Ureter (tissue), 1 donor: ENCODE data around the gene SPDYC. TPM values are rescaled to one million over a fixed set of nuclear protein-coding genes. Genes with fewer than 3 reads are reported as not detected.
A peak's percentile ranks its signal among the peaks of the same experiment; 100 is the strongest.

ENCODE experiments used
- DNase-seq: peaks from one replicate; pipeline ENCODE4 v3.0.0-alpha.2; 2020; ENCODE audit warnings: low spot score
- total RNA-seq: library from RNA; stranded (reverse); gene quantifications from one replicate; pipeline ENCODE4 v1.2.4, GENCODE V29; 2023
- donor health status: DM: yes; HTN: yes; CAD: no.

Gene SPDYC
- total RNA-seq, 1 donor from 2014 or later: not detected

DNA sequence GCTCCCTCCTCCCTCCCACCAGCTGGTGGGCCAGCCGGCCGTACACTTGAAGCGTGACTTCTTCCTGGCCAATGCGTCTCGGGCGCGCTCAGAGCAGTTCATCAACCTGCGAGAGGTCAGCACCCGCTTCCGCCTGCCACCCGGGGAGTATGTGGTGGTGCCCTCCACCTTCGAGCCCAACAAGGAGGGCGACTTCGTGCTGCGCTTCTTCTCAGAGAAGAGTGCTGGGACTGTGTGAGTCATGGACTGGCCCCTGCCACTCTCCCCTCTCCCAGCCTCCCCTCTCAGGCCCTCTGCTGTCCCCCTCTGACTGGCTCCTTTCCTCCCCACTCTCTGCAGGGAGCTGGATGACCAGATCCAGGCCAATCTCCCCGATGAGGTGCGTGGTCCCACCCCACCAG lies 36.4 kb downstream of the SPDYC start:
- DNase-seq: no peak

DNA sequence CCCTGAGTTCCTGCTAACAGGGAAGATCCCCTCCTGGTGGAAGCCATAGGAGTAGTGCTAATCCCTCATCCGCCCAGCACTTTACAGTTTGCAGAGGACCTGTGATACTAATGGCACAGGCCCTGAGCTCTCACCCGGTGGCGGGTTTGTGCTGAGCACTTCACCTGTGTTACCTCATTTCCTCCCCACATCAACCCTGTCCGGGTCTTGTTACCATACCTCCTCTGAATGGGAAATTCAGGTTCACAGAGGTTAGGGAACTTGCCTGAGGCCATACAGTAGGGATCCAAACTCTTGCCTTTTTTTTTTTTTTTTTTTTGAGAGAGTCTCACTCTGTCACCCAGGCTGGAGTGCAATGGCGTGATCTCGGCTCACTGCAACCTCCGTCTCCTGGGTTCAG lies 36.9 kb downstream of the SPDYC start:
- peak; percentile 10 for DNase-seq

DNA sequence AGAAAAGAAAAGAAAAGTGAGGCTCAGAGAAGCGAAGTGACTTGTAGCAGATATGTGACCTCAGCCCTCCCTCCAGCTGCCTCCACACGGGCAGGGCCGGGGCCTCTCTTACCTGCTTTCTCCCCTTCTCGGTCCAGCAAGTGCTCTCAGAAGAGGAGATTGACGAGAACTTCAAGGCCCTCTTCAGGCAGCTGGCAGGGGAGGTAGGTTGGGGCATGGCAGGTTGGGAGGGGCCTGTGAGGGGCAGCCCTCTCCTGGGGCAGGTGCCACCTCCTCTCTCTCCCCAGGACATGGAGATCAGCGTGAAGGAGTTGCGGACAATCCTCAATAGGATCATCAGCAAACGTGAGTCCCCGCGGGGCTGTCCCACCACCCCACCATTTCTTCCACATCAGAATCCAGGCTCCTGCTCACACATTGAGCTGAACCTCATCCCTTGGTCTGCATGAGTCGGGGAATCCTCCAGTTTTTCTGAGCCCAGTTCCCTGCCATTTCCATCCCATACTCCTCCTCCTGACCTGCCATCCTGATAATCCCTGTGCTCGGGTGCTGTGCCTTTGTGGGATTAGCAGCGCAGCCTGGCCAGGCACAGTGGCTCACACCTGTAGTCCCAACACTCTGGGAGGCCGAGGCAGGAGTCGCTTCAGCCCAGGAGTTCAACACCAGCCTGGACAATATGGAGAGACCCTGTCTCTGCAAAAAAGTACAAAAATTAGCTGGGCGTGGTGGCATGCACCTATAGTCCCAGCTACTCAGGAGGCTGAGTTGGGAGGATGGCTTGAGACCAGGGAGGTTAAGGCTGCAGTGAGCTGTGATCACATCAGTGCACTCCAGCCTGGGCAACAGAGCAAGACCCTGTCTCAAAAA lies 38.1 kb downstream of the SPDYC start:
- no peak for DNase-seq

DNA sequence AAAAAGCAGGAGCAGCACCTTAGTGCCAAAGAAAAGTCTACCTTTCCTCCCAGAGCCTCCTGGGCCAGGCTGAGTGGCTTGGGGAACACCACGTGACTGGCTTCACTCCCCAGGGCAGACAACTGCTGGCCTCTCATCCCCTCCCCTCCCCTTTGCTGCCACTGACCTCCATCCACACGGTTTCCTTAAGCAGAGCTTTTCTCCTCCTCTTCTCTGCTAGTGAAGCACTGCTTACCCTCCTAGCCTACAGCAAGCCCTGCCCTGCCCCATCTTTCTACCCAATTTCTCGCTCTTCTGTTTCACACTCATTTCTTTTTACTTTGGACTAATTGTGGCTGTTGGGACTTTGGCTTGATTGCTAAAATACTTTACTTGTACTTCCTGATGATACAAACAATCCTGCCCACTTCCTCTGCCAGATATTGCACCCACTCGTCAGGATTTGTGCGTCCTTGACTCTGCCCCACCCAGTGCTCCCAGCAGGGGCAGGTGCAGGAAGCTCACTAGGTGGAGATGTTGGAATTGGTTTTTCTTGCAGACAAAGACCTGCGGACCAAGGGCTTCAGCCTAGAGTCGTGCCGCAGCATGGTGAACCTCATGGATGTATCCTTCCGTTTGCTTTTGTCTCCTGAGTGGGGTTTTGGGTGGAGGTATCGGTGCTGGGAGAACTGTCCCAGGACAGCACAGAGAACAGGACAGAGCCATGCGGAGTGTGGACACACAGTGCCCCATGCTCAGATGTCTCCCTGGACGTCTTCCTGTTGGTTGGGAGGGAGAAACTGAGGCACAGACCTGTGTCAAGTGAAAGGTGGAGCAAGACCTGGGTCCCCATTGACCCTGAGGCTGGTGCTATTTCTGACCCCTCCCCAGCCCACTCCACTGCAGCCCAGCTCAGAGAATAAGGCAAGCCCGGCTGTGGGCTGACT lies 39.0 kb downstream of the SPDYC start:
- DNase-seq: no peak

DNA sequence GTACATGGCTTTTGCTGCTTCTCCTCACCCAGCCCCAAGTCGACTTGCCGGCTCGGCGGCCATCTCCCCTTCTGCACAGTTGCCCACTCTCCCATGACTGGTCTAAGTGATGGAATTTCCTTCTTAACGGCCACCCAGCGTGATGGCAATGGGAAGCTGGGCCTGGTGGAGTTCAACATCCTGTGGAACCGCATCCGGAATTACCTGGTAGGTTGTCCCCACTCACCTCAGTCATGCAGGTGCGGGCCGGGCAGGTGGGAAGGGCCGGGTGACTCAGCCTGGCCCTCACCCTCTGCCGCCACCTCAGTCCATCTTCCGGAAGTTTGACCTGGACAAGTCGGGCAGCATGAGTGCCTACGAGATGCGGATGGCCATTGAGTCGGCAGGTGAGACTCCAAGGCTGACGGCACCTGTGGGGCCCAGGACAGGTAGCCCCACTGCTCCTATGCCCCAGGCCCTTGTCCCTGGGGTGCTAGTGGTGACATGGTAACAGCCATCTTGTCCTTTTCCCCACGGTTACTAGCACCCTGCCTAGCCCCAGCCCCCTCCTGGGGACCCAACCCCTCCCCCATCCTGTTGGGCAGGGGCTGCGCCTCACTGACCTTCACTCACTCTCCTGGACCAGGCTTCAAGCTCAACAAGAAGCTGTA lies 39.8 kb downstream of the SPDYC start:
- no peak for DNase-seq

DNA sequence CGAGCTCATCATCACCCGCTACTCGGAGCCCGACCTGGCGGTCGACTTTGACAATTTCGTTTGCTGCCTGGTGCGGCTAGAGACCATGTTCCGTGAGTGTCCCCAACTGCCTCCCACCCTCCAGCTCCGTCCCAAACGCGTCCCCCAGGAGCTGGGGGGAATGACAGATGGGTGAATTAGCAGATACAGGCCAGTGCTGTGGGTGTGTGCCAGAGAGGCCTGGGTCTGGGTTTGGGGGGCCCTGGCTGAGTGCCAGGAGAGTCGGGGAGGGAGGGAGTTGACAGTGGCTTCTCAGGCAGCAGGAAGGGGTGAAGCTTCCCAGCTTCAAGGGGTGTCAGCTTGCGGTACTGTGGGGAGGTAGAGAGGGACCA lies 40.3 kb downstream of the SPDYC start:
- no peak for DNase-seq

DNA sequence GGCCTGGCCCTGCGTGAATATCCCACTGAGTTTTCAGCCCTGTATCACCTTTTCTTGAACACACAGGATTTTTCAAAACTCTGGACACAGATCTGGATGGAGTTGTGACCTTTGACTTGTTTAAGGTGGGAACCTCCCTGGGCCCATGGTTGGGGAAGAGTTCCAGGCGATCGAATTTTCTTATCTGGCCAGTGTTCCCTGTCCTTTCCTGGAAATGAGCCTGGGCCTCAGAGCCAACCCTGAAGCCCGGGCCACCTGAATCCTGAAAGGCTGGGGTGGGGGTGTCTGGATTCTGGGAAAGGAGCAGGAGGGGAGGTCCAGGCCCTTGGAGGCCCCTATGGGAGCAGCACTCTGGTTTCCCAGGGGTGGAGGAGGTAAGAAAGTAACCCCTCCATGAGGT lies 40.7 kb downstream of the SPDYC start:
- no peak for DNase-seq

DNA sequence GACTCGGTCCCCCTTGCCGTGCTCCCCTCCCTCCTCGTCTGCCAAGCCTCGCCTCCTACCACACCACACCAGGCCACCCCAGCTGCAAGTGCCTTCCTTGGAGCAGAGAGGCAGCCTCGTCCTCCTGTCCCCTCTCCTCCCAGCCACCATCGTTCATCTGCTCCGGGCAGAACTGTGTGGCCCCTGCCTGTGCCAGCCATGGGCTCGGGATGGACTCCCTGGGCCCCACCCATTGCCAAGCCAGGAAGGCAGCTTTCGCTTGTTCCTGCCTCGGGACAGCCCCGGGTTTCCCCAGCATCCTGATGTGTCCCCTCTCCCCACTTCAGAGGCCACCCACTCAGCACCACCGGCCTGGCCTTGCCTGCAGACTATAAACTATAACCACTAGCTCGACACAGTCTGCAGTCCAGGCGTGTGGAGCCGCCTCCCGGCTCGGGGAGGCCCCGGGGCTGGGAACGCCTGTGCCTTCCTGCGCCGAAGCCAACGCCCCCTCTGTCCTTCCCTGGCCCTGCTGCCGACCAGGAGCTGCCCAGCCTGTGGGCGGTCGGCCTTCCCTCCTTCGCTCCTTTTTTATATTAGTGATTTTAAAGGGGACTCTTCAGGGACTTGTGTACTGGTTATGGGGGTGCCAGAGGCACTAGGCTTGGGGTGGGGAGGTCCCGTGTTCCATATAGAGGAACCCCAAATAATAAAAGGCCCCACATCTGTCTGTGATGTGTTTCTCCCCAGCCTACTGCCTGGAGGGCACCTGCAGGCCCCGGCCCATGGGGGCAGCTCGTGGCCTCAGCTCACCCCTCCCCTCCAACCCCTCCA lies 41.5 kb downstream of the SPDYC start:
- no peak for DNase-seq

DNA sequence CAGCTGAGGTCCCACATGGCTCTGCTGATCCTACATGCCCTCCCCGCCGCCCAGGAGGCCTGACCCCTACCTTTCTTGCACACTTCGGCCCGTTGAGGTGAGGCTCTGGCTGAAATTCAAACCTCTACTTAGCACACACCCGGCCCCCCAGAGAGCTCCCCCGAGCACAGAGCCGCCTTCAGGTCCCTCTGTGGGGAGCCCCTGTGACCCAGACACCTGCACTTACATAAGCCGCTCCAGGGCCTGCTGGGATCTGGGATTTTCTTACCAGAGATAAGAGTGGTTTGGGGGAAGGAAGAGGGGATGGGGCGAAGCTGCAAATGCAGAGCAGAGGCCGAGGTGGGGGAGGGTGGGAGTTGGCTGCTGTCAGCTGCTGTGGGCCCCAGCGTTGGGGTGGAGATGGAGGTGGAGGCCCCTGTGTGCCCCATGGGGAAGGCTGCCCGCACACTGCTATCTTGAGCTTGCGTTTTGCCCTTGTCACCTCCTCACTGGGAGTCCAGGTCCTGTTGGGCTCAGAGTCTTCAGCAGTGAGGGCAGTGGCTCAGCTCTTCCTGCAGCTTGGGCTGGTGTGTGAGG lies 42.3 kb downstream of the SPDYC start:
- DNase-seq: no peak

DNA sequence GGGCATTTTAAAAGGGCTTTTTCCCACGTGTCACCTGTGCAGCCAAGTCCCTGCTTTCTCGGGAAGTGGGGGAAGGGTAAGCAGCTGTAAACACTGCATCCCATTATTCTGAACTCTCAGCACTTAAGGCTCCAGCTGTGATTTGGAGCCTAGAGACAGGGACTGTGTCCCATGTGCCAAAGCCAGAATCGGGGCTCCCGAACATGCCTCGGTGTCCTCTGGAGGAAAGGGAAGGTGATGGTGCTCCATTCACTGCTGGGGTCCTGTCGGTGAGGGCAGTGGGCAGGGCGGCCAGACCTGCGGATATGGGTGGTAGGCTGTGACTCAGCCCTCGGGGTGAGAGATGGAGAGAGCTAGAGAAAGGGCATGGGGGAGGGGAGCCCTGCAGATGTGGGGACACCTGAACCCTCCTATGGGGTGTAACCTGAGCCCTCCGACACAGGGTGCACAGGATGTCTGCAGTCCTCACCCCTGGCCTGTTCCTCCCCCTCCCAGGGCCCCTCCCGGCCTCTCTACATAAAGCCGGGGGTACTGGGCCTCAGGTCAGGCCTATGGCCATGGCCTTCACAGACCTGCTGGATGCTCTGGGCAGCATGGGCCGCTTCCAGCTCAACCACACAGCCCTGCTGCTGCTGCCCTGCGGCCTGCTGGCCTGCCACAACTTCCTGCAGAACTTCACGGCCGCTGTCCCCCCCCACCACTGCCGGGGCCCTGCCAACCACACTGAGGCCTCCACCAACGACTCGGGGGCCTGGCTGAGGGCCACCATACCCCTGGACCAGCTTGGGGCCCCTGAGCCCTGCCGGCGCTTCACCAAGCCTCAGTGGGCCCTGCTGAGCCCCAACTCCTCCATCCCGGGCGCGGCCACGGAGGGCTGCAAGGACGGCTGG lies 43.5 kb downstream of the SPDYC start:
- no peak for DNase-seq

DNA sequence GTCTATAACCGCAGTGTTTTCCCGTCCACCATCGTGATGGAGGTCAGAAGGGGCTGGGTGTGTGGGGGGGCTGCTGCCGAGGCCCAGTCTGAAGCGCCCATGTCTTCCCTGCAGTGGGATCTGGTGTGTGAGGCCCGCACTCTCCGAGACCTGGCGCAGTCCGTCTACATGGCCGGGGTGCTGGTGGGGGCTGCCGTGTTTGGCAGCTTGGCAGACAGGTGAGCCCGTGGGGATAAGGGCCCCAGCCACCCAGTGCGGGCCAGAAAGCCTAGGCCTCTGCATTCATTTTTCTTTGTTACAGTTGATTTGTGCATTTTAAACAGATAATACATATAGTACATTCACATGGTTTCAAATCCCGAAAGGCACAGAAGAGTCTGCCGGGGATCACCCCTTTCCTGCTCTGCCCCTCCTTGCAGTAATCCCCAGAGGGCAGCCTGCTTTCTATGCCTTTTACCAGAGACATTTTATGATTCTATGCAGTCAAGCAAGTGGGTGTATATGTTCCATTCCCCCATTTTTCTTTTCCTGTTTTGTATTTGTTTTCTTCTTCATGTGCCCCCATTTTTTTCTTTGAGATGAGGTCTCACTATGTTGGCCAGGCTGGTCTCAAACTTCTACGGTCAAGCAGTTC lies 44.3 kb downstream of the SPDYC start:
- no peak for DNase-seq

DNA sequence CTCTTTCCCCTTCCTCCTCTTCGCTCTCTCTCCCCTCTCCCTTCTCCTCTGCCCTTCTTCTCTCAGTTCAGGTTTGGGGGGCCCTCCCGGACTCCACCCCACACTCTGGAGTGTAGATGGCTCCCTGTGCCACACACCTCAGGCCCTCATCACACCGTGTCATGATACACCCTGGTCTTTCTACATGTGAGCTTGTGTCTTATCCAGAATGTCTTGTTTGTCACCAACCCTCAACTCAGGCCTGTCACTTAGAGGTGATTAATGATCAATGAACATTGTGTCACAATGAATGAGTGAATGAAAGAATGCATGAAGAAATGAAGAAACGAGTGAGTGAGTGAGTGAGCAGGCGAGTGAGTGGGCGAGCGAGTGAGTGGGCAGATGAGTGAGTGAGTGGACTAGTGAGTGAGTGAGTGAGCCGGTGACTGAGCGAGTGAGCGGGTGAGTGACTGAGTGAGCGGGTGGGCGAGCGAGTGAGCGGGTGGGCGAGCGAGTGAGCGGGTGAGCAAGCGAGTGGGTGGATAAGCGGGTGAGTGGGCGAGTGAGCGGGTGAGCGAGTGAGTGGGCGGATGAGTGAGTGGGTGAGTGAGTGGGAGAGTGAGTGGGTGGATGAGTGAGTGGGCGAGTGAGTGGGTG lies 45.5 kb downstream of the SPDYC start:
- no peak for DNase-seq

DNA sequence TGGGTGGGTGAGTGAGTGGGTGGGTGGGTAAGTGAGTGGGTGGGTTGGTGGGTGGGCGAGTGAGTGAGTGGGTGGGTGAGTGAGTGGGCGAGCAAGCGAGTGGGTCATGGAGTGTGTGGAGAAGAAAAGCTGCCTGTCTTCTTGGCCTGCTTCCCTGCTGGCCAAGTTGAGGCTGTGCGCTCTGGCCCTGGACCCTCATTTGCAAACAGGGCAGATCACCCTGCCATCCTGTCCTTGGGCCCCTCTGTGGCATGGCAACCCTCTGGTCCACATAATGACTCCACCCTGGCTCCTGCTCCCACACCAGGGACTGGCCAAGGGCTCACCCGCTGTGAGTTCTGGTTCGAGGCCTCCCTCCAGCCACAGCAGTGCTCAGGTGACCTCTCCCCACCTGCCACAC lies 46.8 kb downstream of the SPDYC start:
- DNase-seq: no peak

DNA sequence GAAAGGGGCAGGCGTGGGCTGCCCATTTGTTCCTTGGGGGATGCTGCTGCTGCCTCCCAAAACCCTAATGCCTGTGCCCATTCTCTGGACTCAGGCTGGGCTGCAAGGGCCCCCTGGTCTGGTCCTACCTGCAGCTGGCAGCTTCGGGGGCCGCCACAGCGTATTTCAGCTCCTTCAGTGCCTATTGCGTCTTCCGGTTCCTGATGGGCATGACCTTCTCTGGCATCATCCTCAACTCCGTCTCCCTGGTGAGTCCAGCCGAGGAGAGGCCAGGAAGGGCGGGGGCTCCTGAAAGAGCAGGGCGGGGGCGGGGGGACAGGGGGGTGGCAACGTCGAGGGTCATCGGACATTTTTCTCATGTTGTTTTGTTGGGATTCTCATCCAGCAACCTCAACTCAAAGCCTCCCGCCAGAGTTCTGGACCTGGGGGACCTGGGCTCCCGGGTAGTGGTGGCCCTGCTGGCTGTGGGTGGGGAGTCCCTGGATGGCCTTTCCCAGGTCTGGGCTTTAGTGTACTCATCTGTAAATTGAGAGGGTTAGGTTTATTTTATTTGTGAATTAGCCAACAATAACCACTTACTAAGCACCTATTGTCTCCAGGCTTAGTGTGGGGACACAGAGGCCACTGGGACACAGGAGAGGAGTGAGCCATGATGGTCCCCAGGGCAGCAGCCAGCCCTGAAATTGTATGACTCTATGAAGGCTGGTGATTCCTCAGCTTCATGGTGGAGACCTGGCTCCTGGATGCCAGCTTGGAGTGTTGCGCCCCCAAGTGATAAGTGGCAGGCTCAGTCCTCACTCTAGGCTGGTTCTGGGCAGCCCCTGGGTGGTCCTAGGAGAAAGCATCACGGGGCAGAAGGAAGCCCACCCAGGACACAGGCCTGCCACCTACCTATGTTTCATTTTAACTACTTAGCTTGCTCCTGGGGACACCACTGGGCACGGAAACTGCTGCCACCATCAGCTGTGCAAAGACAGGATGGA lies 47.7 kb downstream of the SPDYC start:
- DNase-seq: no peak

DNA sequence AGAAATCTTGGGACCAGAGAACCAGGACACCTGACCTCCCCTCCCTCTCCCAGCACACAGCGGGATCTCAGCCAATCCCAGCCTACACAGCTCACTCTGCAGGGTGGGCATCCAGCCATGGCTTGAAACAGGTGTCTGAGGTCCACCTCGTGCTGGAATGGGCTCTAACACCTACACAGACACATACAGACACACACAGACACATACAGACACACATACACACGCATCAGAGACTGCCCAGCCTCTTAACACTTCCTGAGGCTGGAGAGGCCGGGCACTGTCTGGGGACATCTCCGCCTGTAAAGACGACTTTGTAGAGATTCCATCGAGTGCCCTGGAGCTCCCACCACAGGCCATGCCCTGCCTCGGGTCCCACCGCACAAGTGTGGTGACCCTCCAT lies 48.4 kb downstream of the SPDYC start:
- no peak for DNase-seq

DNA sequence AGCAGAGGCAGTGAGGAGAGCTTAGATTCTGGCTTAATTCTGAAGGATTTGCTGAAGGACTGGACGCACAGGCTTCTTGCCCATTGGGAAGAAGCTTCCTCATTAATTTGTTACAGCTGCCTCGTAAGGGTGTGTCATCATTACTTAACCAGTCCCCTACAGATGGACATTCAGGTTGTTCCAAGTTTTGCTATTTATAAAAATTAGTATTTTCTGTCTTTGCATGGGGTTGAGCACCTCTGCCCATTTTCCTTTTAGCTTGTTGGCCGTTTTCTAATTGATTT lies 49.8 kb downstream of the SPDYC start:
- no peak for DNase-seq

DNA sequence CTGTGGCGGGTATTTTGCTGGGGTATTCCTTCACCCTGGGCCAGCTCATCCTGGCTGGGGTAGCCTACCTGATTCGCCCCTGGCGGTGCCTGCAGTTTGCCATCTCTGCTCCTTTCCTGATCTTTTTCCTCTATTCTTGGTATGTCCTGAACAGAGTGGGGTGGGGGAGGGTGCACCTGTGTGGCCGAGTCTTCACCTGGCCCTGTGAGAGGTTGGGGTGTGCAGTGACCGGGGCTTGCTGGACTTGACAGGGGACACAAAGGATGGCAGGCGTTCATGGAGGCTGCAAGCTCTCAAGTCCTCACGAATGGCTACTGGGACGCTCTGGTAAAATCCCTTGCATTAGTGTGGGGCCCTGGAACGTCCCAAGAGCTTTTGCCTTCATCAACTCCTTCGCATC lies 51.0 kb downstream of the SPDYC start:
- no peak for DNase-seq
